HepG2 (cell line): ENCODE measurements around the gene CCDC57. TPM values are rescaled to one million over a fixed set of nuclear protein-coding genes. Genes with fewer than 3 reads are reported as not detected.

ENCODE experiments used
- AFF4 ChIP-seq: sonication (generic); formaldehyde crosslinking; IDR thresholded peaks from 2 replicates; pipeline ENCODE4 v1.4.0; 2020; ENCODE audit warnings: missing genetic modification reagents
- BRF2 ChIP-seq: sonication (generic); formaldehyde crosslinking; IDR thresholded peaks from 2 replicates; pipeline ENCODE4 v1.8.1; 2022; ENCODE audit warnings: mild to moderate bottlenecking, missing genetic modification reagents
- CEBPB ChIP-seq: IDR thresholded peaks from 2 replicates; pipeline ENCODE4 v1.6.1; 2011; ENCODE audit warnings: low read depth, low read length, improper control_type of control experiment, borderline replicate concordance
- EEA1 ChIP-seq: sonication (generic); formaldehyde crosslinking; IDR thresholded peaks from 2 replicates; pipeline ENCODE4 v1.5.1; 2020; ENCODE audit warnings: mild to moderate bottlenecking, missing genetic modification reagents, borderline replicate concordance
- ERF ChIP-seq: IDR thresholded peaks from 2 replicates; pipeline ENCODE4 v1.6.1; 2018; ENCODE audit warnings: missing biosample characterization, missing genetic modification reagents
- FOSL1 ChIP-seq: sonication (generic); formaldehyde crosslinking; IDR thresholded peaks from 2 replicates; pipeline ENCODE4 v1.9.0; 2021; ENCODE audit warnings: missing genetic modification reagents, borderline replicate concordance
- JUND ChIP-seq: sonication (generic); formaldehyde crosslinking; IDR thresholded peaks from 2 replicates; pipeline ENCODE4 v1.8.0; 2022; ENCODE audit warnings: mild to moderate bottlenecking, missing genetic modification reagents
- KDM5B ChIP-seq: sonication (generic); formaldehyde crosslinking; IDR thresholded peaks from 2 replicates; pipeline ENCODE4 v1.4.0; 2020; ENCODE audit warnings: missing genetic modification reagents, mild to moderate bottlenecking, borderline replicate concordance
- NFE2 ChIP-seq: sonication (generic); formaldehyde crosslinking; IDR thresholded peaks from 2 replicates; pipeline ENCODE4 v1.4.0; 2020; ENCODE audit warnings: missing genetic modification reagents
- PHF8 ChIP-seq: sonication (generic); formaldehyde crosslinking; IDR thresholded peaks from 2 replicates; pipeline ENCODE4 v1.5.0; 2020; ENCODE audit warnings: missing genetic modification reagents
- TCF12 ChIP-seq, 2 experiments: fragments of 450-650 bp in 1 of 2; sonication (generic) in 1 of 2; formaldehyde crosslinking in 1 of 2; IDR thresholded peaks; 2 replicates each; pipeline versions ENCODE4 v1.6.1 to v1.8.0; 2017 to 2022; ENCODE audit warnings: antibody characterized with exemption in 1 of 2, mild to moderate bottlenecking in 1 of 2, missing genetic modification reagents in 1 of 2, moderate library complexity in 1 of 2
- ZNF232 ChIP-seq: sonication (generic); formaldehyde crosslinking; IDR thresholded peaks from 2 replicates; pipeline ENCODE4 v1.4.0; 2020; ENCODE audit warnings: missing genetic modification reagents, borderline replicate concordance
- ZNF343 ChIP-seq: sonication (generic); formaldehyde crosslinking; IDR thresholded peaks from 2 replicates; pipeline ENCODE4 v1.4.0; 2020; ENCODE audit warnings: mild to moderate bottlenecking, missing genetic modification reagents
- ZNF574 ChIP-seq: sonication (generic); formaldehyde crosslinking; IDR thresholded peaks from 2 replicates; pipeline ENCODE4 v1.4.0; 2020; ENCODE audit warnings: missing genetic modification reagents
- ZNF639 ChIP-seq: conservative IDR thresholded peaks from 2 replicates; pipeline ENCODE4 v1.6.1; 2018; ENCODE audit warnings: missing genetic modification reagents
- ZNF773 ChIP-seq: sonication (generic); formaldehyde crosslinking; IDR thresholded peaks from 2 replicates; pipeline ENCODE4 v1.4.0; 2020; ENCODE audit warnings: missing genetic modification reagents, borderline replicate concordance
- polyA plus RNA-seq, 8 experiments: library from polyadenylated mRNA; depleted of rRNA in 3 of 8; stranded (reverse) in 7 of 8; unstranded in 1 of 8; fragments of >200 nt; fragmentation: Illumina TruSeq in 4 of 8; extraction: Trizol in 4 of 8; gene quantifications; 2 replicates each; pipeline versions ENCODE4 v1.2.1 to v1.2.3, GENCODE V29; 2011 to 2016; ENCODE audit warnings: low read depth in 4 of 8, missing spikeins in 1 of 8, mixed read lengths in 1 of 8; ENCODE audit not compliant: insufficient read depth in 1 of 8
- total RNA-seq, 5 experiments: library from RNA; depleted of rRNA; stranded (reverse); fragments of >200 nt; fragmentation: Illumina TruSeq; extraction: Trizol; gene quantifications; 2 replicates each; pipeline ENCODE4 v1.2.3, GENCODE V29; 2016; ENCODE audit warnings: low read depth in 1 of 5

CCDC57 gene
- total and polyA plus RNA-seq, 2 of the 13 experiments (the other 11 are each of a cell fraction or from before 2014, with no cell fraction given), result 59.3 to 59.9 TPM

GRCh38 chr17:82076018-82076784, 136.4 kb downstream of the CCDC57 start (continued):
- TF ChIP-seq ERF (CRISPR knock-in tag), result no peak
- TF ChIP-seq ZNF574, result peak; percentile 38; the same call in 1 of the 2 replicates
- TF ChIP-seq FOSL1 (CRISPR knock-in tag), result peak; percentile 24; the same call in 1 of the 2 replicates
- no peak for TF ChIP-seq ZNF232
- no peak for TF ChIP-seq NFE2 (CRISPR knock-in tag)
- TF ChIP-seq CEBPB, result peak; percentile 25; the same call in 1 of the 2 replicates
- TF ChIP-seq PHF8 (CRISPR knock-in tag), result no peak
- peak; percentile 64 for TF ChIP-seq BRF2 (CRISPR knock-in tag)
- no peak for TF ChIP-seq JUND (CRISPR knock-in tag)
- no peak for TF ChIP-seq TCF12 (IDR thresholded peaks at IDR 0.05)
- 0 out of 2 replicates have a peak, but pooled peaks have one; percentile 68 for TF ChIP-seq TCF12 (CRISPR knock-in tag; IDR thresholded peaks at IDR 0.05)
- peak; percentile 58; the same call in 1 of the 2 replicates for TF ChIP-seq EEA1 (CRISPR knock-in tag)
- peak; percentile 60 for TF ChIP-seq KDM5B (CRISPR knock-in tag)
- TF ChIP-seq ZNF639, result no peak
- no peak for TF ChIP-seq AFF4
- TF ChIP-seq ZNF343 (CRISPR knock-in tag), result peak; percentile 56; the same call in 1 of the 2 replicates
- 0 out of 2 replicates have a peak, but pooled peaks have one; percentile 49 for TF ChIP-seq ZNF773 (CRISPR knock-in tag)
